ENCODE data around the gene CARNS1.

CARNS1 gene

DNA sequence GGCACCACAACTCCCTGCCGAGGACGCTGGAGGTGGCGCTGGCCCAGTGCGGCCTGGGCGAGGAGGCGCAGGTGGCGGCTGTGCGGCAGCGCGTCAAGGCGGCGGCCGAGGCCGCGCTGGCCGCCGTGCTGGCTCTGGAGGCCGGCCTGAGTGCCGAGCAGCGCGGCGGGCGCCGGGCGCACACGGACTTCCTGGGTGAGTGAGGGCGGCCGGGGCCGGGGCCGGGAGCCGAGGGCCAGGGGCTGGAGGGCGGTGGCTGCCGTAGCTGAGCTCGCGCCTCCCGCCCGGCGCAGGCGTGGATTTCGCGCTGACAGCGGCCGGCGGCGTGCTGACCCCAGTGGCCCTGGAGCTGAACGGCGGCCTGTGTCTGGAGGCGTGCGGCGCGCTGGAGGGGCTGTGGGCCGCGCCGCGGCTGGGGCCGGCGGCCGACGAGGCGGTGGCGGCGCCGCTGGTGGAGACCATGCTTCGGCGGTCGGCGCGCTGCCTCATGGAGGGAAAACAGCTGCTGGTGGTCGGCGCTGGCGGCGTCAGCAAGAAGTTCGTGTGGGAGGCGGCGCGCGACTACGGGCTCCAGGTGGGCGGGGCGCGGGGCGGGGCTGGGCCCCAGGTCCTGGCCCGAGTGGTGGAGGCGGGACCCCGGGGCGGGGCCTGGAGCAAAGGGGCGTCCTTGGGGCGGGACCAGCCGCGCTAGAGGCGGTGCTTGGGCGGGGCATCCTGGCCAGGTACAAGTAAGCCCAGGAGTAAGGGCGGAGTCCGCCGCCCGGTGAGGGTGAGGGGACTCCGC, 5.4 kb downstream of the CARNS1 start:
- H3K9me3 ChIP-seq (replicated peaks in 1 of 2; ENCODE audit: control insufficient read depth in 2 of 2, insufficient read depth in 1 of 2, low read depth in 1 of 2, low read length in 2 of 2) = no peaks in the 10 kb centered on the region
- no peaks in the 10 kb centered on the region for H3K36me3 ChIP-seq (replicated peaks in 1 of 2; ENCODE audit: control insufficient read depth in 2 of 2, insufficient read depth in 2 of 2, low read length in 2 of 2)
- H2BK5ac ChIP-seq (ENCODE audit: low read length) = peak overlapping the region; percentile 50
- peak overlapping the region; percentile 96 for H3K18ac ChIP-seq (ENCODE audit: low read length)
- H2AK5ac ChIP-seq (ENCODE audit: low read depth, low read length) = peak overlapping the region; percentile 86
- peak; percentile 93 for DNase-seq (ENCODE audit: low spot score)
- H3K27me3 ChIP-seq (ENCODE audit: control insufficient read depth in 3 of 3, insufficient read depth in 3 of 3, low read depth in 1 of 3, low read length in 3 of 3) = peaks cover 0 to 17% (median 0%) of the 10 kb centered on the region in 3 experiments
- H2BK120ac ChIP-seq (ENCODE audit: low read depth, low read length) = no peak overlapping the region
- H3K23ac ChIP-seq (ENCODE audit: low read depth, low read length, poor library complexity) = peak overlapping the region; percentile 98
- H3K4me1 ChIP-seq (ENCODE audit: control insufficient read depth in 2 of 2, insufficient read depth in 1 of 2, low read depth in 1 of 2, low read length in 2 of 2) = peaks cover 9 to 10% of the 10 kb centered on the region in 2 donors
- H3K79me1 ChIP-seq (ENCODE audit: low read depth, low read length) = peaks cover 2% of the 10 kb centered on the region
- H3K4me3 ChIP-seq (ENCODE audit: low read length in 2 of 2) = peak overlapping the region; percentile 67 to 77
- no peak overlapping the region for H2BK15ac ChIP-seq (ENCODE audit: low read length)
- peak overlapping the region; percentile 8 for H3K4ac ChIP-seq (ENCODE audit: low read length)
- no CpG with 5 or more reads among the region's 97 CpGs for WGBS, 2 donors (ENCODE audit: extremely low coverage in 2 of 2, insufficient read length in 2 of 2, insufficient replicate concordance in 1 of 2)
- H3K9ac ChIP-seq (ENCODE audit: low read depth, low read length, poor library complexity) = peak overlapping the region; percentile 89
- peak overlapping the region; percentile 72 for H3K14ac ChIP-seq (ENCODE audit: low read length)
- H2AFZ ChIP-seq (ENCODE audit: low read length) = peak overlapping the region; percentile 98
- H2BK12ac ChIP-seq (ENCODE audit: low read length) = no peak overlapping the region
- peak overlapping the region; percentile 98 for H3K4me2 ChIP-seq (ENCODE audit: insufficient read depth, low read length, poor library complexity, severe bottlenecking)
- no peak overlapping the region for H4K8ac ChIP-seq (ENCODE audit: low read depth, low read length)
- no peak overlapping the region for H3K27ac ChIP-seq (replicated peaks; ENCODE audit: low read length)
- H4K91ac ChIP-seq (ENCODE audit: low read depth, low read length, poor library complexity) = peak overlapping the region; percentile 28

DNA sequence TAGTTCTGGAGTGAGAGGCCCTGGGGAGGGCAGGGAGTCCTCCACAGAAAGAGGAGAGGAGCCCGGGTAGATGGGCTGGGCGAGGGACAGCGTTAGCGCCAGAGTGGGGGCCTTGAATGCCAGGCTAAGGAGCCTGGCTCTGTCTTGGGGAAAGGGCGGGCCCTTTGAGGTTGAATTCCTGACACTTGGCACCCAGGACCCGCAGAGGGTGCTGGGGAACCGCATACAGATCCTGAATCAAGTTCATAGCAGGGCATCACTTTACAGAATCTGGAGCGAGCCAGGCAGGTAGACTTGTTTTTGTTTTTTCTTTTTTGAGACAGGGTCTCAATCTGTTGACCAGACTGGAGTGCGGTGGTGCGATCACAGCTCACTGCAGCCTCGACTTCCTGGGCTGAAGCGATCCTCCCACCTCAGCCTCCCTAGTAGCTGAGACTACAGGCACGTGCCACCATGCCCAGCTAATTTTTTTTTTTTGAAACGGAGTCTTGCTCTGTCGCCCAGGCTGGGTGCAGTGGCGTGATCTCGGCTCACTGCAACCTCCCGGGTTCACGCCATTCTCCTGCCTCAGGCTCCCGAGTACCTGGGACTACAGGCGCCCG, 6.1 kb downstream of the CARNS1 start:
- DNase-seq (ENCODE audit: low spot score) = no peak
- Histone ChIP-seq H2AFZ (ENCODE audit: low read length) (peak overlapping the region; percentile 98), H3K9ac (ENCODE audit: low read depth, low read length, poor library complexity) (no peak overlapping the region), H3K79me1 (ENCODE audit: low read depth, low read length) (peaks cover 2% of the 10 kb centered on the region), H2BK120ac (ENCODE audit: low read depth, low read length) (no peak overlapping the region), H3K27me3 (ENCODE audit: control insufficient read depth in 3 of 3, insufficient read depth in 3 of 3, low read depth in 1 of 3, low read length in 3 of 3) (peaks cover 0 to 13% (median 0%) of the 10 kb centered on the region in 3 experiments), H3K23ac (ENCODE audit: low read depth, low read length, poor library complexity) (peak overlapping the region; percentile 98), H3K9me3 (replicated peaks in 1 of 2; ENCODE audit: control insufficient read depth in 2 of 2, insufficient read depth in 1 of 2, low read depth in 1 of 2, low read length in 2 of 2) (no peaks in the 10 kb centered on the region), H2BK12ac (ENCODE audit: low read length) (no peak overlapping the region), H3K36me3 (replicated peaks in 1 of 2; ENCODE audit: control insufficient read depth in 2 of 2, insufficient read depth in 2 of 2, low read length in 2 of 2) (no peaks in the 10 kb centered on the region), H3K4ac (ENCODE audit: low read length) (no peak overlapping the region), H3K27ac (replicated peaks; ENCODE audit: low read length) (no peak overlapping the region), H3K18ac (ENCODE audit: low read length) (peak overlapping the region; percentile 85), H3K14ac (ENCODE audit: low read length) (no peak overlapping the region), H3K4me2 (ENCODE audit: insufficient read depth, low read length, poor library complexity, severe bottlenecking) (no peak overlapping the region), H4K8ac (ENCODE audit: low read depth, low read length) (no peak overlapping the region), H3K4me1 (ENCODE audit: control insufficient read depth in 2 of 2, insufficient read depth in 1 of 2, low read depth in 1 of 2, low read length in 2 of 2) (peaks cover 7 to 8% of the 10 kb centered on the region in 2 donors), H2BK15ac (ENCODE audit: low read length) (no peak overlapping the region), H2AK5ac (ENCODE audit: low read depth, low read length) (no peak overlapping the region), H4K91ac (ENCODE audit: low read depth, low read length, poor library complexity) (no peak overlapping the region), H3K4me3 (ENCODE audit: low read length in 2 of 2) (peak overlapping the region in 1 of 2 donors; percentile 67), H2BK5ac (ENCODE audit: low read length) (no peak overlapping the region)
- WGBS, 2 donors (ENCODE audit: extremely low coverage in 2 of 2, insufficient read length in 2 of 2, insufficient replicate concordance in 1 of 2) = no CpG with 5 or more reads among the region's 22 CpGs

- Histone ChIP-seq H2BK12ac (ENCODE audit: low read length) (no peak overlapping the region), H4K8ac (ENCODE audit: low read depth, low read length) (no peak overlapping the region), H2AK5ac (ENCODE audit: low read depth, low read length) (peak overlapping the region; percentile 79), H2BK15ac (ENCODE audit: low read length) (peak overlapping the region; percentile 59), H3K27me3 (ENCODE audit: control insufficient read depth in 3 of 3, insufficient read depth in 3 of 3, low read depth in 1 of 3, low read length in 3 of 3) (peaks cover 0 to 9% (median 0%) of the 10 kb centered on the region in 3 experiments), H3K9ac (ENCODE audit: low read depth, low read length, poor library complexity) (no peak overlapping the region), H3K79me1 (ENCODE audit: low read depth, low read length) (no peaks in the 10 kb centered on the region), H3K9me3 (replicated peaks in 1 of 2; ENCODE audit: control insufficient read depth in 2 of 2, insufficient read depth in 1 of 2, low read depth in 1 of 2, low read length in 2 of 2) (no peaks in the 10 kb centered on the region), H2AFZ (ENCODE audit: low read length) (no peak overlapping the region), H3K23ac (ENCODE audit: low read depth, low read length, poor library complexity) (peak overlapping the region; percentile 25), H3K14ac (ENCODE audit: low read length) (no peak overlapping the region), H3K4me3 (ENCODE audit: low read length in 2 of 2) (no peak overlapping the region), H2BK5ac (ENCODE audit: low read length) (no peak overlapping the region), H3K4ac (ENCODE audit: low read length) (no peak overlapping the region), H4K91ac (ENCODE audit: low read depth, low read length, poor library complexity) (no peak overlapping the region), H3K4me1 (ENCODE audit: control insufficient read depth in 2 of 2, insufficient read depth in 1 of 2, low read depth in 1 of 2, low read length in 2 of 2) (peaks cover 7 to 9% of the 10 kb centered on the region in 2 donors), H2BK120ac (ENCODE audit: low read depth, low read length) (no peak overlapping the region), H3K36me3 (replicated peaks in 1 of 2; ENCODE audit: control insufficient read depth in 2 of 2, insufficient read depth in 2 of 2, low read length in 2 of 2) (no peaks in the 10 kb centered on the region), H3K4me2 (ENCODE audit: insufficient read depth, low read length, poor library complexity, severe bottlenecking) (no peak overlapping the region), H3K18ac (ENCODE audit: low read length) (no peak overlapping the region), H3K27ac (replicated peaks; ENCODE audit: low read length) (no peak overlapping the region)
- WGBS, 2 donors (ENCODE audit: extremely low coverage in 2 of 2, insufficient read length in 2 of 2, insufficient replicate concordance in 1 of 2) = no CpG with 5 or more reads among the region's 6 CpGs
- DNase-seq (ENCODE audit: low spot score) = no peak
Observed at GRCh38 chr11:67422891-67423290, 7.4 kb downstream of the CARNS1 start.

DNA sequence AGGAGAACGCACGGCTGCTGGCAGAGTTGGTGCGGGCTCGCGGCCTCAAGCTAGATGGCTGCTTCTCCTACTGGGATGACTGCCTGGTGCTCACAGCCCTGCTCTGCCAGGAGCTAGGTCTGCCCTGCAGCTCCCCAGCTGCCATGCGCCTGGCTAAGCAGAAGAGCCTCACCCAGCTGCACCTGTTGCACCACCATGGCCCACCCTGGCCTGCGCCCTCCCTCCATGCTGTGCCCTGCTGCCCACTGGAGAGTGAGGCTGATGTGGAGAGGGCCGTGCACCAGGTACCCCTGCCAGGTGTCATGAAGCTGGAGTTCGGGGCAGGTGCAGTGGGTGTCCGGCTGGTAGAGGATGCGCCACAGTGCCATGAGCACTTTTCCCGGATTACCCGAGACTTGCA, 8.0 kb downstream of the CARNS1 start:
- Histone ChIP-seq H3K14ac (ENCODE audit: low read length) (peak overlapping the region; percentile 27), H3K9ac (ENCODE audit: low read depth, low read length, poor library complexity) (no peak overlapping the region), H3K79me1 (ENCODE audit: low read depth, low read length) (no peaks in the 10 kb centered on the region), H3K4me1 (ENCODE audit: control insufficient read depth in 2 of 2, insufficient read depth in 1 of 2, low read depth in 1 of 2, low read length in 2 of 2) (peaks cover 7 to 9% of the 10 kb centered on the region in 2 donors), H2BK120ac (ENCODE audit: low read depth, low read length) (no peak overlapping the region), H2AFZ (ENCODE audit: low read length) (no peak overlapping the region), H2AK5ac (ENCODE audit: low read depth, low read length) (peak overlapping the region; percentile 81), H4K91ac (ENCODE audit: low read depth, low read length, poor library complexity) (no peak overlapping the region), H2BK15ac (ENCODE audit: low read length) (peak overlapping the region; percentile 62), H3K27me3 (ENCODE audit: control insufficient read depth in 3 of 3, insufficient read depth in 3 of 3, low read depth in 1 of 3, low read length in 3 of 3) (peaks cover 0 to 9% (median 0%) of the 10 kb centered on the region in 3 experiments), H2BK12ac (ENCODE audit: low read length) (no peak overlapping the region), H2BK5ac (ENCODE audit: low read length) (peak overlapping the region; percentile 13), H3K9me3 (replicated peaks in 1 of 2; ENCODE audit: control insufficient read depth in 2 of 2, insufficient read depth in 1 of 2, low read depth in 1 of 2, low read length in 2 of 2) (no peaks in the 10 kb centered on the region), H3K4ac (ENCODE audit: low read length) (peak overlapping the region; percentile 55), H3K18ac (ENCODE audit: low read length) (peak overlapping the region; percentile 58), H3K4me3 (ENCODE audit: low read length in 2 of 2) (no peak overlapping the region), H3K23ac (ENCODE audit: low read depth, low read length, poor library complexity) (peak overlapping the region; percentile 39), H3K4me2 (ENCODE audit: insufficient read depth, low read length, poor library complexity, severe bottlenecking) (no peak overlapping the region), H4K8ac (ENCODE audit: low read depth, low read length) (no peak overlapping the region), H3K36me3 (replicated peaks in 1 of 2; ENCODE audit: control insufficient read depth in 2 of 2, insufficient read depth in 2 of 2, low read length in 2 of 2) (no peaks in the 10 kb centered on the region), H3K27ac (replicated peaks; ENCODE audit: low read length) (no peak overlapping the region)
- WGBS, 2 donors (ENCODE audit: extremely low coverage in 2 of 2, insufficient read length in 2 of 2, insufficient replicate concordance in 1 of 2) = no CpG with 5 or more reads among the region's 13 CpGs
- no peak for DNase-seq (ENCODE audit: low spot score)

All from neuronal stem cell (in vitro differentiated cells).